OCI-LY1 (cell line): ENCODE data around the gene SEC22C.

Experiments used
- H2AFZ ChIP-seq: fragments of 200-600 bp; sonication (generic), shearing (Covaris generic); 2 replicates; pipeline ENCODE4 v1.6.0; 2014; ENCODE audit warnings: antibody characterized with exemption, mild to moderate bottlenecking, low read length
- H3F3A ChIP-seq: fragments of 200-600 bp; sonication (generic), shearing (Covaris generic); 2 replicates; pipeline ENCODE4 v1.6.0; 2014; ENCODE audit warnings: mild to moderate bottlenecking, antibody characterized with exemption, low read length, moderate library complexity; ENCODE audit not compliant: insufficient read depth
- H3K27ac ChIP-seq: fragments of 200-600 bp; sonication (generic); 2 replicates; pipeline ENCODE4 v1.5.1; 2014; ENCODE audit warnings: low read length, mixed run types, mild to moderate bottlenecking, low read depth; ENCODE audit not compliant: poor library complexity, severe bottlenecking
- H3K27me3 ChIP-seq: fragments of 200-600 bp; sonication (generic); 2 replicates; pipeline ENCODE4 v1.6.0; 2014; ENCODE audit warnings: antibody characterized with exemption, mild to moderate bottlenecking, low read length, moderate library complexity; ENCODE audit not compliant: insufficient read depth
- H3K36me3 ChIP-seq: fragments of 200-600 bp; sonication (generic); 2 replicates; pipeline ENCODE4 v1.6.1; 2014; ENCODE audit warnings: mild to moderate bottlenecking, antibody characterized with exemption, low read length, moderate library complexity, mixed read lengths; ENCODE audit not compliant: insufficient read depth
- H3K4me1 ChIP-seq: fragments of 200-600 bp; sonication (generic); 2 replicates; pipeline ENCODE4 v1.5.1; 2014; ENCODE audit warnings: mild to moderate bottlenecking, low read length, moderate library complexity; ENCODE audit not compliant: insufficient read depth, severe bottlenecking
- H3K4me2 ChIP-seq: fragments of 200-600 bp; sonication (generic), shearing (Covaris generic); 2 replicates; pipeline ENCODE4 v1.6.1; 2014; ENCODE audit warnings: low read length
- H3K4me3 ChIP-seq: fragments of 200-600 bp; sonication (generic); 2 replicates; pipeline ENCODE4 v1.5.1; 2014; ENCODE audit warnings: low read length, low read depth, mild to moderate bottlenecking, mixed read lengths; ENCODE audit not compliant: poor library complexity, severe bottlenecking
- H3K79me2 ChIP-seq: fragments of 200-600 bp; shearing (Covaris generic); 2 replicates; pipeline ENCODE4 v1.6.1; 2016; ENCODE audit warnings: mixed run types, low read length, mixed read lengths; ENCODE audit not compliant: insufficient read depth
- H3K9ac ChIP-seq: fragments of 200-600 bp; sonication (generic), shearing (Covaris generic); 2 replicates; pipeline ENCODE4 v1.6.1; 2014; ENCODE audit warnings: mild to moderate bottlenecking, low read length, mixed read lengths
- H3K9me2 ChIP-seq: fragments of 200-600 bp; sonication (generic), shearing (Covaris generic); 2 replicates; pipeline ENCODE4 v1.6.1; 2014; ENCODE audit warnings: low read depth, mild to moderate bottlenecking, low read length, mixed read lengths
- H3K9me3 ChIP-seq: fragments of 200-600 bp; shearing (Covaris generic); 2 replicates; pipeline ENCODE4 v1.6.1; 2014; ENCODE audit warnings: low read length, mixed read lengths
- H4K20me1 ChIP-seq: fragments of 200-600 bp; sonication (generic), shearing (Covaris generic); 2 replicates; pipeline ENCODE4 v1.6.0; 2016; ENCODE audit warnings: mild to moderate bottlenecking, low read length; ENCODE audit not compliant: insufficient read depth
- EZH2 ChIP-seq: fragments of 200-600 bp; sonication (generic), shearing (Covaris generic); IDR thresholded peaks from 2 replicates; pipeline ENCODE4 v1.8.0; 2017; ENCODE audit warnings: borderline replicate concordance, mixed run types, mild to moderate bottlenecking, antibody characterized with exemption, low read length, moderate library complexity, mixed read lengths
- TF ChIP-seq, protein P1 (sequence below): fragments of 200-600 bp; sonication (generic), shearing (Covaris generic); IDR thresholded peaks from 2 replicates; pipeline ENCODE4 v1.5.1; 2017; ENCODE audit warnings: mild to moderate bottlenecking, antibody characterized with exemption, low read length, moderate library complexity, mixed read lengths

SEC22C gene

GRCh38 chr3:42529468-42529867 is 52.3 kb downstream of the SEC22C start:
- no peak overlapping the region for H3K9ac ChIP-seq
- no peaks in the 10 kb centered on the region for H3K4me1 ChIP-seq
- H3K4me2 ChIP-seq = no peak overlapping the region

DNA sequence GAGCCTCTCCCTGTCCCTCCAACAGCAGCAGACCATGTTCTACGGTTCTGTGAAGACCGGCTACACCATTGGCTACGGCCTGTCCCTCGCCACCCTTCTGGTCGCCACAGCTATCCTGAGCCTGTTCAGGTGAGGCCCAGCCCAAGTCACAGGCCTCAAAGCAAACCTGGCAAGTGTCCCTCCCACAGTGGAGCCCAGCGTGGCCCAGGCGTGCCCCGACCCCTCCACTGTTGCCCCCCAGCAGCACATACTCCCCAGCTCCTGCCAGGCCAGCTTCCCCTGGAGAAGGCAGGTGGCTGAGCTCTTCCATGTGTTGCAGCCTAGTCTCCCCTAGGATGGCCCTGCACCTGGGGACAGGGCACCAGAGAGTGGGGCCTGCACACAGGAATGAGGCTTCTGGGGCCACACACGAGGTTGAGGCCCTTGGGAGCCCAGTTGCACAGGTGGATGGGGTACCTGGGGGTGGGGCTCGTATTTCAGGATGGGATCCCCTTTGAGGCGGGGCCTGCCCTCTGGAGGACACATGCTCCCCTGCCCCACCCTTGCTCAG is 54.3 kb downstream of the SEC22C start:
- H3K4me2 ChIP-seq = no peak overlapping the region
- H3K4me1 ChIP-seq = no peaks in the 10 kb centered on the region
- H3K9ac ChIP-seq = no peak overlapping the region
- no peak overlapping the region for H2AFZ ChIP-seq
- H3K27me3 ChIP-seq = no peaks in the 10 kb centered on the region
- no peaks in the 10 kb centered on the region for H3K79me2 ChIP-seq
- H3K36me3 ChIP-seq = no peaks in the 10 kb centered on the region
- no peak overlapping the region for H3K4me3 ChIP-seq
- no peaks in the 10 kb centered on the region for H4K20me1 ChIP-seq
- H3K9me3 ChIP-seq = no peaks in the 10 kb centered on the region
- no peaks in the 10 kb centered on the region for H3K9me2 ChIP-seq
- no peak overlapping the region for H3K27ac ChIP-seq
- no peaks in the 10 kb centered on the region for H3F3A ChIP-seq
- no peak for TF ChIP-seq EZH2
- TF ChIP-seq, protein P1, sequence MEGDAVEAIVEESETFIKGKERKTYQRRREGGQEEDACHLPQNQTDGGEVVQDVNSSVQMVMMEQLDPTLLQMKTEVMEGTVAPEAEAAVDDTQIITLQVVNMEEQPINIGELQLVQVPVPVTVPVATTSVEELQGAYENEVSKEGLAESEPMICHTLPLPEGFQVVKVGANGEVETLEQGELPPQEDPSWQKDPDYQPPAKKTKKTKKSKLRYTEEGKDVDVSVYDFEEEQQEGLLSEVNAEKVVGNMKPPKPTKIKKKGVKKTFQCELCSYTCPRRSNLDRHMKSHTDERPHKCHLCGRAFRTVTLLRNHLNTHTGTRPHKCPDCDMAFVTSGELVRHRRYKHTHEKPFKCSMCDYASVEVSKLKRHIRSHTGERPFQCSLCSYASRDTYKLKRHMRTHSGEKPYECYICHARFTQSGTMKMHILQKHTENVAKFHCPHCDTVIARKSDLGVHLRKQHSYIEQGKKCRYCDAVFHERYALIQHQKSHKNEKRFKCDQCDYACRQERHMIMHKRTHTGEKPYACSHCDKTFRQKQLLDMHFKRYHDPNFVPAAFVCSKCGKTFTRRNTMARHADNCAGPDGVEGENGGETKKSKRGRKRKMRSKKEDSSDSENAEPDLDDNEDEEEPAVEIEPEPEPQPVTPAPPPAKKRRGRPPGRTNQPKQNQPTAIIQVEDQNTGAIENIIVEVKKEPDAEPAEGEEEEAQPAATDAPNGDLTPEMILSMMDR = no peak

More at GRCh38 chr3:42529468-42529867, 52.3 kb downstream of the SEC22C start:
- Histone ChIP-seq H3K27ac (no peak overlapping the region), H3K4me3 (no peak overlapping the region), H3K36me3 (no peaks in the 10 kb centered on the region), H3K79me2 (no peaks in the 10 kb centered on the region), H3F3A (no peaks in the 10 kb centered on the region), H3K9me3 (no peaks in the 10 kb centered on the region), H2AFZ (no peak overlapping the region), H3K9me2 (no peaks in the 10 kb centered on the region), H4K20me1 (no peaks in the 10 kb centered on the region), H3K27me3 (no peaks in the 10 kb centered on the region)
- TF ChIP-seq, protein P1 = no peak
- TF ChIP-seq EZH2 = no peak

GRCh38 chr3:42526616-42527367 is 55.0 kb downstream of the SEC22C start:
- no peaks in the 10 kb centered on the region for H3K27me3 ChIP-seq
- H3F3A ChIP-seq = no peaks in the 10 kb centered on the region
- H3K9me2 ChIP-seq = no peaks in the 10 kb centered on the region
- no peak overlapping the region for H3K27ac ChIP-seq
- no peak overlapping the region for H3K4me2 ChIP-seq
- no peak overlapping the region for H3K9ac ChIP-seq
- H3K4me1 ChIP-seq = no peaks in the 10 kb centered on the region
- H3K4me3 ChIP-seq = no peak overlapping the region
- H3K79me2 ChIP-seq = no peaks in the 10 kb centered on the region
- no peak overlapping the region for H2AFZ ChIP-seq
- H4K20me1 ChIP-seq = no peaks in the 10 kb centered on the region
- H3K9me3 ChIP-seq = no peaks in the 10 kb centered on the region
- no peak for TF ChIP-seq EZH2
- TF ChIP-seq, protein P1 = no peak
- no peaks in the 10 kb centered on the region for H3K36me3 ChIP-seq
